Measurements from ENCODE around the gene FSIP1. TPM values are rescaled to one million over a fixed set of nuclear protein-coding genes. Genes with fewer than 3 reads are reported as not detected.

FSIP1 gene
- total RNA-seq, 1 experiment from 2014 or later: 1.3 TPM

- no peak for TF ChIP-seq CTCF (IDR thresholded peaks at IDR 0.05; ENCODE audit: insufficient read depth in 1 of 2, low read depth in 1 of 2, low read length in 1 of 2, severe bottlenecking in 1 of 2, unreplicated experiment in 1 of 2)
- intact Hi-C loops (cut with micrococcal nuclease; ENCODE audit: unreplicated experiment): no loop called here
- ChIA-PET POLR2A (no interaction called here), CTCF (no interaction called here)
- Mint-ChIP-seq H3K27me3 (ENCODE audit: insufficient read depth, unreplicated experiment) (no peaks in the 10 kb centered on the region), H3K36me3 (ENCODE audit: insufficient read depth, unreplicated experiment) (no peaks in the 10 kb centered on the region), H3K9me3 (ENCODE audit: unreplicated experiment) (no peaks in the 10 kb centered on the region), H3K4me1 (ENCODE audit: low read depth, unreplicated experiment) (peaks cover 7% of the 10 kb centered on the region), H3K4me3 (ENCODE audit: unreplicated experiment) (no peak overlapping the region), H3K27ac (ENCODE audit: unreplicated experiment) (no peak overlapping the region)
- no peak for DNase-seq
- no TSS peak for BruUV-seq (replicated peaks)
- no peaks in the 10 kb centered on the region for H3K9me3 ChIP-seq
- no peaks in the 10 kb centered on the region for H3K36me3 ChIP-seq (ENCODE audit: control insufficient read depth, insufficient read depth, low read length)
- no peaks in the 10 kb centered on the region for H3K27me3 ChIP-seq (replicated peaks; ENCODE audit: control insufficient read depth, insufficient read depth, low read length)
- H3K4me1 ChIP-seq: peaks cover 13% of the 10 kb centered on the region
- no peak overlapping the region for H3K4me3 ChIP-seq (ENCODE audit: low read depth, low read length)
Measured at GRCh38 chr15:39638041-39638440, 144.6 kb downstream of the FSIP1 start.

- Histone ChIP-seq H3K4me3 (ENCODE audit: low read depth, low read length) (no peak overlapping the region), H3K9me3 (no peaks in the 10 kb centered on the region), H3K36me3 (ENCODE audit: control insufficient read depth, insufficient read depth, low read length) (no peaks in the 10 kb centered on the region), H3K27me3 (replicated peaks; ENCODE audit: control insufficient read depth, insufficient read depth, low read length) (no peaks in the 10 kb centered on the region), H3K4me1 (0 out of 2 replicates have a peak, but pooled peaks cover 4% of the 10 kb centered on the region)
- no peak for DNase-seq
- no peak for TF ChIP-seq CTCF (IDR thresholded peaks at IDR 0.05; ENCODE audit: insufficient read depth in 1 of 2, low read depth in 1 of 2, low read length in 1 of 2, severe bottlenecking in 1 of 2, unreplicated experiment in 1 of 2)
- H3K4me1 Mint-ChIP-seq (ENCODE audit: low read depth, unreplicated experiment): peaks cover 7% of the 10 kb centered on the region
- H3K36me3 Mint-ChIP-seq (ENCODE audit: insufficient read depth, unreplicated experiment): no peaks in the 10 kb centered on the region
- intact Hi-C loops (cut with micrococcal nuclease; ENCODE audit: unreplicated experiment): no loop called here
- ChIA-PET POLR2A (no interaction called here), CTCF (no interaction called here)
- H3K9me3 Mint-ChIP-seq (ENCODE audit: unreplicated experiment): no peaks in the 10 kb centered on the region
- H3K27ac Mint-ChIP-seq (ENCODE audit: unreplicated experiment): no peak overlapping the region
- BruUV-seq (replicated peaks): no TSS peak
- no peak overlapping the region for H3K4me3 Mint-ChIP-seq (ENCODE audit: unreplicated experiment)
- H3K27me3 Mint-ChIP-seq (ENCODE audit: insufficient read depth, unreplicated experiment): no peaks in the 10 kb centered on the region
Measured at GRCh38 chr15:39631357-39631756, 151.3 kb downstream of the FSIP1 start.

- no peak overlapping the region for H3K4me3 ChIP-seq (ENCODE audit: low read depth, low read length)
- Mint-ChIP-seq H3K27ac (ENCODE audit: unreplicated experiment) (no peak overlapping the region), H3K9me3 (ENCODE audit: unreplicated experiment) (no peaks in the 10 kb centered on the region), H3K27me3 (ENCODE audit: insufficient read depth, unreplicated experiment) (no peaks in the 10 kb centered on the region), H3K4me1 (ENCODE audit: low read depth, unreplicated experiment) (peaks cover 7% of the 10 kb centered on the region), H3K36me3 (ENCODE audit: insufficient read depth, unreplicated experiment) (no peaks in the 10 kb centered on the region), H3K4me3 (ENCODE audit: unreplicated experiment) (no peak overlapping the region)
- no peaks in the 10 kb centered on the region for H3K27me3 ChIP-seq (replicated peaks; ENCODE audit: control insufficient read depth, insufficient read depth, low read length)
- H3K4me1 ChIP-seq: 0 out of 2 replicates have a peak, but pooled peaks cover 4% of the 10 kb centered on the region
- CTCF ChIA-PET: no interaction called here
- BruUV-seq (replicated peaks): no TSS peak
- no peak for TF ChIP-seq CTCF (IDR thresholded peaks at IDR 0.05; ENCODE audit: insufficient read depth in 1 of 2, low read depth in 1 of 2, low read length in 1 of 2, severe bottlenecking in 1 of 2, unreplicated experiment in 1 of 2)
- no peaks in the 10 kb centered on the region for H3K36me3 ChIP-seq (ENCODE audit: control insufficient read depth, insufficient read depth, low read length)
- H3K9me3 ChIP-seq: no peaks in the 10 kb centered on the region
- no peak for DNase-seq
- POLR2A ChIA-PET: no interaction called here
- intact Hi-C loops (cut with micrococcal nuclease; ENCODE audit: unreplicated experiment): no loop called here
Measured at GRCh38 chr15:39629906-39630305, 152.7 kb downstream of the FSIP1 start.

Measured in Caco-2 (cell line).